ENCODE measurements around the gene RAB32.
"Not testable (repeated sequence)": the region's sequence is repeated elsewhere in the genome, so short reads cannot be mapped to it uniquely, and the experiment has no call there.

Gene RAB32

DNA sequence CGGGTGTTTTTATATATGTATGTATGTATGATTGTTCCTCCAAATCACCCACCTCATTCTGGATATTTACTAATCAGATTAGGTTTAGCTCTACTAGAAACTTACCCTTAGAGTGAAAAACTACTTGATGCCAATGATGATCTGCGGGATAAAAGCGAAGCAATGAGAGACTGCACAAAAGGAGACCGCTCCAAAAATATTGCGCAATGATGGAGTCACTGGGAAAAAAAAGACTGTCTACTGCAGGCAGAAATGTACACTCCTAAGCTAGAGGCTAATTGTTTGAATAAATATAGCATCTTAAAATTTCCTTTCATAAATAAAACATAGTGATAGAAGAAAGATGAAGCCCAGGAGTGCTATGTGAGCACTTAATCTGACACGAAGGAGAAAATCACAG is 7.3 kb downstream of the RAB32 start:
- DNase-seq (ENCODE audit: low read depth in 2 of 2), result peak; percentile 50 to 55
- no peak overlapping the region for H3K4me3 ChIP-seq (replicated peaks in 1 of 2; ENCODE audit: low read depth in 2 of 2, low read length in 2 of 2)
- TF ChIP-seq, protein P1, sequence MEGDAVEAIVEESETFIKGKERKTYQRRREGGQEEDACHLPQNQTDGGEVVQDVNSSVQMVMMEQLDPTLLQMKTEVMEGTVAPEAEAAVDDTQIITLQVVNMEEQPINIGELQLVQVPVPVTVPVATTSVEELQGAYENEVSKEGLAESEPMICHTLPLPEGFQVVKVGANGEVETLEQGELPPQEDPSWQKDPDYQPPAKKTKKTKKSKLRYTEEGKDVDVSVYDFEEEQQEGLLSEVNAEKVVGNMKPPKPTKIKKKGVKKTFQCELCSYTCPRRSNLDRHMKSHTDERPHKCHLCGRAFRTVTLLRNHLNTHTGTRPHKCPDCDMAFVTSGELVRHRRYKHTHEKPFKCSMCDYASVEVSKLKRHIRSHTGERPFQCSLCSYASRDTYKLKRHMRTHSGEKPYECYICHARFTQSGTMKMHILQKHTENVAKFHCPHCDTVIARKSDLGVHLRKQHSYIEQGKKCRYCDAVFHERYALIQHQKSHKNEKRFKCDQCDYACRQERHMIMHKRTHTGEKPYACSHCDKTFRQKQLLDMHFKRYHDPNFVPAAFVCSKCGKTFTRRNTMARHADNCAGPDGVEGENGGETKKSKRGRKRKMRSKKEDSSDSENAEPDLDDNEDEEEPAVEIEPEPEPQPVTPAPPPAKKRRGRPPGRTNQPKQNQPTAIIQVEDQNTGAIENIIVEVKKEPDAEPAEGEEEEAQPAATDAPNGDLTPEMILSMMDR (IDR thresholded peaks at IDR 0.05; ENCODE audit: low read depth, low read length), result no peak

DNA sequence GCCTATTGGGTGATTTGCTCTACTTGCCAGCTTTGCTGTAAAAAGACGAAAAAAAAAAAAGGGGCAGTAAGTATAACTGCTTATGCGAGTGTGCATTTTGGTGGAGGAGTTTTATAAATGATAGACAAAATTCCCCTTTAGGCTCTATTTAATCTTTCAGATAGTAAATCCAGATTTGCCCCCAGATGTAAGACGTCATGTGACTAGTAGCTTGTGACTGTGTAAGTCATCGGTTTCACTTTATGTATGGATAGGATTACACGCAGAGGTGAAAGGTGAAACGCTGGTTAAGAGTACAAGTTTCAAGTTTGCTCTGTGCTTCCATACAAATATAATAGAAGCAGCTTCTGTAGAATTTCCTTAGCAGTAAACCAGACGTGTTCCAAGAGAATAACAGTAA is 7.9 kb downstream of the RAB32 start:
- H3K4me3 ChIP-seq (replicated peaks in 1 of 2; ENCODE audit: low read depth in 2 of 2, low read length in 2 of 2), result no peak overlapping the region
- DNase-seq (ENCODE audit: low read depth in 2 of 2), result no peak
- TF ChIP-seq, protein P1 (IDR thresholded peaks at IDR 0.05; ENCODE audit: low read depth, low read length), result no peak

DNA sequence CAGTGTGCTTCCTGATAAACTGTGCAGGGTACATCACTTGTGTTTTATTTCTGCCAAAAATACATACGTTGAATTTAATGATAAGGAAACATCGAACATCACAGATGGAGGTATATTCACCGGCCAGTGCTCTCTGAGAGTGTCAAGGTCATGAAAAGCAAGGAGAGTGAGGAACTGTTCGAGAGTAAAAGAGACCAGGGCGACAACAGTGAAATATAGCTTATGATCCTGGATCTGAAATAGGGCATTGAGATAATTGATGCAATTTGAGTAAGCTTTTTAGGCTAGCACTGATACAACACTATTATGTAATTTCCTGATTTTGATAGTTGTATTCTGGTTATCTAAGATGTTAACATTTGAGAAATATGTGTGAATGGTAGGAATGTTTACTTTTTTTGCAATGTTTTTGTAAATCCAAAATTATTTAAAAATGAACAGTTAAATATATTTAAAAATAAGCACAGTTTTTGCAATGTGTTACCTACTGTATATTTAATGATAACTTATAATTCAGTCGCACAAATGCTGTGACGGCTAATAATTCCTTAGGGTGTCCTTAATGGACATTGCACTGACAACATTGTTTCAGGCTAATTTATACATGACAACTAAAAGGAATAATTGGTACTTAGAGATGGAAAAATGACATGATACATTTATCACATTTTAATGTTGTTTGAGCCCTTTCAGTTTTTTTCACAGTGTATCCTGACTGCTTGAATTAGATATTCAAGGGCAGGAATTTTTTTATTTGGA is 9.9 kb downstream of the RAB32 start:
- no peak for DNase-seq (ENCODE audit: low read depth in 2 of 2)
- TF ChIP-seq, protein P1 (IDR thresholded peaks at IDR 0.05; ENCODE audit: low read depth, low read length), result no peak

GRCh38 chr6:146560607-146561006 is 17.0 kb downstream of the RAB32 start:
- H3K4me3 ChIP-seq (replicated peaks in 1 of 2; ENCODE audit: low read depth in 2 of 2, low read length in 2 of 2), result no peak overlapping the region
- TF ChIP-seq, protein P1 (IDR thresholded peaks at IDR 0.05; ENCODE audit: low read depth, low read length), result no peak
- DNase-seq (ENCODE audit: low read depth in 2 of 2), result no peak

More for the DNA sequence above, 9.9 kb downstream of the RAB32 start:
- H3K4me3 ChIP-seq (replicated peaks in 1 of 2; ENCODE audit: low read depth in 2 of 2, low read length in 2 of 2), result no peak overlapping the region

- not testable (repeated sequence) for DNase-seq (ENCODE audit: low read depth in 2 of 2); H3K4me3 ChIP-seq (replicated peaks in 1 of 2; ENCODE audit: low read depth in 2 of 2, low read length in 2 of 2)
Observed at GRCh38 chr6:146566661-146567060, 23.0 kb downstream of the RAB32 start.

GRCh38 chr6:146568619-146569018 is 25.0 kb downstream of the RAB32 start:
- not testable (repeated sequence) for DNase-seq (ENCODE audit: low read depth in 2 of 2); H3K4me3 ChIP-seq (replicated peaks in 1 of 2; ENCODE audit: low read depth in 2 of 2, low read length in 2 of 2)

DNA sequence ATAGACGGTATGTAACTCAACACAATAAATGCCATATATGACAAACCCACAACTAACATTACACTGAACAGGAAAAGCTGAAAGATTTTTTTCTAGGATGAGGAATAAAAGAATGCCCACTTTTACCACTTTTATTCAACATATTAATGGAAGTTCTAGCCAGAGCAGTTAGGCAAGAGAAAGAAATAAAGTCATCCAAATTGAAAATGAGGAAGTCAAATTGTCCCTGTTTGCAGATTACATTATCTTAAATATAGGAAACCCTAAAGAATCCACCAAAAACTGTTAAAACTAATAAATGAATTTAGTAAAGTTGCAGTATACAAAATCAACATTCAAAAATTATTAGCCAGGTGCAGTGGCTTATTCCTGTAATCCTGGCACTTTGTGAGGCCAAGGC is 30.6 kb downstream of the RAB32 start:
- no peak overlapping the region for H3K4me3 ChIP-seq (replicated peaks in 1 of 2; ENCODE audit: low read depth in 2 of 2, low read length in 2 of 2)
- TF ChIP-seq, protein P1 (IDR thresholded peaks at IDR 0.05; ENCODE audit: low read depth, low read length), result no peak
- no peak for DNase-seq (ENCODE audit: low read depth in 2 of 2)

DNA sequence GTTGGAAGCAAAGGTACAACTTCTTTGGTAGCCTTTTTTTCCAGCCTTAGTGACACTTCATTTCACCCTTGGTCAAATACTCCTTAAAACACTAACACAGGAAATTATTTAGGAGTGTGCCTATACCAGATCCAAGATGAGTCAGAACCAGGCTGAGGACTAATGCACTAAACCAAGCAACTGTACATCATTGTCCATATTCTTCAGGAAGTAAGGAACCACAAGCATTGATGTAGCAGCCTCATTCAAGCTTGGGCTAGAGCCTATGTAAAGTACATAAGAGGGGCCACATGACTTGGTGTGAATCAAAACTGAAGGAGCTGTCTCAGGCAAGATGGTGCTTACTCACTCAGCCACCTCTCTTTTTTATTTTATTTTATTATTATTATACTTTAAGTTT is 34.4 kb downstream of the RAB32 start:
- TF ChIP-seq, protein P1 (IDR thresholded peaks at IDR 0.05; ENCODE audit: low read depth, low read length), result no peak
- DNase-seq (ENCODE audit: low read depth in 2 of 2), result peak in 1 of 2 donors; percentile 11
- no peak overlapping the region for H3K4me3 ChIP-seq (replicated peaks in 1 of 2; ENCODE audit: low read depth in 2 of 2, low read length in 2 of 2)
